Measurements from ENCODE around the gene USP30.
"Not testable (repeated sequence)": the region's sequence is repeated elsewhere in the genome, so short reads cannot be mapped to it uniquely, and the experiment has no call there.

The USP30 gene, protein sequence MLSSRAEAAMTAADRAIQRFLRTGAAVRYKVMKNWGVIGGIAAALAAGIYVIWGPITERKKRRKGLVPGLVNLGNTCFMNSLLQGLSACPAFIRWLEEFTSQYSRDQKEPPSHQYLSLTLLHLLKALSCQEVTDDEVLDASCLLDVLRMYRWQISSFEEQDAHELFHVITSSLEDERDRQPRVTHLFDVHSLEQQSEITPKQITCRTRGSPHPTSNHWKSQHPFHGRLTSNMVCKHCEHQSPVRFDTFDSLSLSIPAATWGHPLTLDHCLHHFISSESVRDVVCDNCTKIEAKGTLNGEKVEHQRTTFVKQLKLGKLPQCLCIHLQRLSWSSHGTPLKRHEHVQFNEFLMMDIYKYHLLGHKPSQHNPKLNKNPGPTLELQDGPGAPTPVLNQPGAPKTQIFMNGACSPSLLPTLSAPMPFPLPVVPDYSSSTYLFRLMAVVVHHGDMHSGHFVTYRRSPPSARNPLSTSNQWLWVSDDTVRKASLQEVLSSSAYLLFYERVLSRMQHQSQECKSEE

DNA sequence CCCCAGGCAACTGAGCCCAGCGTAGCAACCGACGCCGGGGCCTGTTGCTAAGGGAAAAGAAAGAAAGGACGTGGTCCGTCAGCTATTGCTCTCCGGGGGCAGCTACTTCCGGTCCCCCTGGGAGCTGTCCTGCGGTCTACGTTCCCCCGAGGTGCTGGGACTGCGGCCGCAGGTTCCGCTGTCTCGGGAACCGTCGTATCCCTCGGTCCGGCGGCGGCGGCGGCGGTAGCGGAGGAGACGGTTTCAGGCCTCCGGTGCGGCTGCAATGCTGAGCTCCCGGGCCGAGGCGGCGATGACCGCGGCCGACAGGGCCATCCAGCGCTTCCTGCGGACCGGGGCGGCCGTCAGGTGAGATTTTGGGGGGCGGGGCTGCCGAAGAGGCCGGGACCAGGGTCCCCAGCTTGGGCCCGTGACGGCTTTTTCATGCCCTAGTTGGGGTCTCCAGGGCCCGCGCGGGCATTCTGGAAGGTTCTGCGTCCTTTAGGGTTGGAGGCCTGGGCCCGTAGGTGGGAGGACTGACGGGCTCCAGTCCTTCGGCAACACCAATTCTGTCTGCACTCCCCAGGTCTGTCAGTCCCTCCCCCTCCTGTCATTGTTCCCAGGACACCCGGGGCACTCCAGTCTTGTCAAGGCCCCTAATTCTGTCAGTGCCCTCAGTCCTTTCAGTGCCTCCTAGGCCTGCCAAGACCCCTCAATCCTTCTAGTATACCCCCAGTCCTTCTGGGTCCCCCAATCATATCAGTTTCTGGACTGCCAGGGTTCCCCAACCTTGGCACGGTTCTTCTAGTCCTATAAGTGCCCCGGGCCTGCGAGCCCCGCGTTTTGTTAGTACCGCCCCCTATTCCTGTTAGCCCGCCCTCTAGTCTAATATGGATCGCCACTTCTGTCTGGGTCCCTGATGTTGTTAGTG, at the start of gene USP30:
TSS of gene USP30 (plus strand) at position 163 of the 910 bp plus-strand sequence. CDS start at position 266, 103 bp downstream.
- DNase-seq, result peak; percentile 89

DNA sequence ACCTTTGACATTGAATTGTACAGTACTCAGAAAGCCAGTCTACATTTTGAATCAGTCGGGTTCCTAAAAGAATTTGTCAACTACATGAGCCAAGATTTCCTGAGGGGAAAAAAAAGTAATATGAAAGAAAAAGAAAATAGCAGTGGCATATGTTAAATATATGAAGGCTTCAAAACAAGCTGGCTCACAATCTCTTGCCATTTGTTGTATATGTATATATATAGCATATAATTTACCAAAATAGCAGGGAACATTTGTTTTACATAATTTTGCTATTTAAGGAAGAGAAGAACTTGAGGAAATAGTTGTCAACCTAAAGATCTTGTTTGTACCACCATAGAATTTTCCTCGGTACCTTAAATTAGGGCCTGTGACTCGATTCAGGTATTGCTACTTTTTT, 48.4 kb upstream of the USP30 start:
- no peak for DNase-seq

DNA sequence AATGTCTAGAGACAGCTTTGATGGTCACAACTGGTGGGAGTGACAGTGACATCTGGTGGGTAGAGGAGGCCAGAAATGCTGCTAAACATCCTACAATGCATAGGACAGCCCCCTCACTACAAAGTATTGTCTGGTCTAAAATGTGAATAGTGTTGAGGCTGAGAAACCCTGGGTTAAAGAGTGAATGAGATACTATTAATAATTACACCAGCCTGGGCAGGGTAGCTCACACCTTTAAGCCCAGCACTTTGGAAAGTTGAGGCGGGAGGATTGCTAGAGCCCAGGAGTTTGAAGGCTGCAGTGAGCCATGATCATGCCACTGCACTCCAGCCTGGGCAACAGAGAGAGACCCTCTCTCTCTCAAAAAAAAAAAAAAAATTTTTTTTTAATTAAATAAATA, 42.6 kb upstream of the USP30 start:
- DNase-seq, result no peak

DNA sequence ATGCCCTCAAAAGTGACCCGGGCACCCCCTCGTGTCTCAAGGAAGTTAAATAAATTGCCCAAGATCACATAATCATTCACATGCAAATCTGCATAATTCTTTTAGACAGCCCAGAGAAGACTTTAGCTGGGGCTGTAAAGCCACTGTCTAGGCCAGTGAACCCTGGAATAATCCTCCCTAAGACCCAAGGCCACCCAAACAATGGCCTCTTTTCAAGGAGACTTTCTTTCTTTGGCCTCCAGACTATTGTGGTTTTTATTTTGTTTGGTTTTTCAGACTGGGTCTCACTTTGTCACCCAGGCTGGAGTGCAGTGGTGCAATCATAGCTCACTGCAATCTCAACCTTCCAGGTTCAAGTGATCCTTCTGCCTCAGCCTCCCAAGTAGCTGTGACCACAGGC, 42.1 kb upstream of the USP30 start:
- DNase-seq, result no peak

DNA sequence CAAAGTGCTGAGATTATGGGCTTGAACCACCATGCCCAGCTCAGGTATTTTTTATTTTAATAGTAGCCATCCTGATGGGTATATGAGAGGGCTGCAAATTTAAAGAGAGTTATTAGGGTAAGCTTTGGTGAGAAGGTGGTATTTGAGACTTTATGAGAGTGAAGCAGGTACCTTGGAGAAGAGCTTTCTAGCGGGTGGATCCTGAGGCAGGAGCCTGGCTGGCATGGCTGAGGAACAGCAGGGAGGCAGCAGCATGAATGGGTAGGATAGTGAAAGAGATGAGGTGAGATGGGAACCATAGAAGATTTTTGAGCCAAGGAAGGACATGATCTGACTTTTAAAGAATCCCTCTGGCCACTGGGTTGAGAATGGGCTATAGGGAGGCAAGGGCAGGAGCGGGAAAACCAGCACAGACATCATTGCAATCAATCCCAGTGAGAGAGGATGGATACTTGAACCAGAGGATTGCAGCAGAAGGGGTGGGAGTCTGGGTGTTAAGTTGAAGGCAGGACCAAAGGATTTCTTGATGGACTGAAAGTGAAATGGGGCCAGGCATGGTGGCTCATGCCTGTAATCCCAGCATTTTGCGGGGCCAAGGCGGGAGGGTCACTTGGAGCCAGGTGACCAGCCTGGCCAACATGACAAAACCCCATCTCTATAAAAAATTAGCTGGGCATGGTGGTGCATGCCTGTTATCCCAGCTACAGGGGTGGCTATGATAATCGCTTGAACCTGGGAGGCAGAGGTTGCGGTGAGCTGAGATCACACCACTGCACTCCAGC, 37.2 kb upstream of the USP30 start:
- DNase-seq, result no peak

DNA sequence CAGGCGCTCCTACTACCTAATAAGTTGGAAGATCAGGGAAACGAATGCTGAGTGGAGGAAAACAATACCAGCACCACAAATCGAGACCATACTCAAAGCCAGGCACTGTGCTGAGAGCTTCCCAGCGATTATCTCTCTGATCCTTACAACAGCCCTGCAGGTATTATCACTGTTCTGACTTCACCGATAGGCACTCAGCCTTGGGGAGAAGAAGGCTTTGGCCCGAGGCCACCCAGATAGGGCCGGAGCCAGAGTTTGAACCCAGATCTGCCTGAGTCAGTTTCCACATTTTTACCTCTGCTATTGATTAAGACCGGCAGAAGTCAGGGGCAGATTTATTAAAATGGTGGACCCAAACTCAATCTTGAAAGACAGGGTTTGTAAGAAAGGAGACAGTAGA, 36.4 kb upstream of the USP30 start:
- no peak for DNase-seq

DNA sequence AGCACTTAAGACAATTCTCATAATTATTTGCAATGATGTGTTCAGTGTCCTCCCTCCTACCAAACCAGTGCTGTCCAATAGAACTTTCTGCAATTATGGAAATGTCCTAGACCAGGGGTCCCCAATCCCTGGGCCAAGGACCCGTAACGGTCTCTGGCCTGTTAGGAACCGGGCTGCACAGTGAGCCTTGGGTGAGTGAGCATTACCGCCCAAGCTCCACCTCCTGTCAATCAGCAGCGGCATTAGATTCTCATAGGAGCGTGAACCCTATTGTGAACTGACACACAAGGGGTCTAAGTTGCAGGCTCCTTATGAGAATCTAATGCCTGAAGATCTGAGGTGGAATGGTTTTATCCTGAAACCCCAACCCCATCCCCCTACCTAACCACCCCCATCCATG, 35.4 kb upstream of the USP30 start:
- DNase-seq, result no peak

DNA sequence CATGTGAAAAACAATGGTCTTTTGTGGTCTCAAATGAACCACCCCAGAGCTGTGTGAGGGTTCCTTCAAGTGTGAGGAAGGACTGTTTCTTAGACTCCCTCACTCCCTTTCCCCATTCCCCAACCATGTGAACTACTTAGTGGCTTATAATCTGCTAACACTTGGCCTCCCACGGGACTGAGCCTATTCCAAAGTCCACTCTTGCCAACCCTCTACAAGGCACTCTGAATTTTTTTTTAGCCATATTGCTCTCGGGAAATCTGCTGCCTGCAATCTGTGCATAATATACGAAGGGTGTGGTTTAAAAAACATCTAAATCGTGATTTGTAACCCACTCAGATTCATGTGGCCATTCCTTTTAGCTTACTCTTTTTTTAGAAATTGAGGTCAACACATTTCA, 34.1 kb upstream of the USP30 start:
- DNase-seq, result no peak

DNA sequence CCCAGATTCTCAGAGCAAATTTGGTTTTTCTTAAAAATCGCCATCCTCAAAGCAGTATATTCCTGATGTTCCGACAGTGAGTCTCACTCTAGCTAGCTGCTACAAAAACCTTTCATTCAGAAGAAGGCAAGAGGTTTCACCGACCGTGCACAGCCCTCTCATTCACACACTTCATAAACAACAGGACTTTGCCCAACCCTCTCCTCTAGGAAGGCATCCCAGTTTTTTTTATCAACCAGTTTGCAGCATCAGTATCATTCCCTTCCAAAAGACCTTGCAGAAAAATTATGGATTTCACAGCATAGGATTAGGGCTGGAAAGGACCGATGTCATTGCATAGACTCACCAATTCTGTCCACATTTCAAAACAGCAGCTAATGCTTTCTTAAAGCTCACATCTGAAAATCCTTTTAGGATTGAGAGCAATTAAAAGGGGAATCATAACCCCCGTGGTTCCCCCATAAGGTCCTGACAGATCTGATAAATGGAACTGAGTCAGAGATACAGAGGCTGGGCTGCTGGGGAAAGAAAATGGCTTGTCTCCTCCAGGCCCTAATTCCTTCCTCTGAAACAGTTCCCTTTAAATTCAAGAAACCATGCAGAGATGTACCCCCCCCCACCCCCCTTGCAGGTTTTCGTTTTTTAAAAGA, 32.1 kb upstream of the USP30 start:
- DNase-seq, result no peak

DNA sequence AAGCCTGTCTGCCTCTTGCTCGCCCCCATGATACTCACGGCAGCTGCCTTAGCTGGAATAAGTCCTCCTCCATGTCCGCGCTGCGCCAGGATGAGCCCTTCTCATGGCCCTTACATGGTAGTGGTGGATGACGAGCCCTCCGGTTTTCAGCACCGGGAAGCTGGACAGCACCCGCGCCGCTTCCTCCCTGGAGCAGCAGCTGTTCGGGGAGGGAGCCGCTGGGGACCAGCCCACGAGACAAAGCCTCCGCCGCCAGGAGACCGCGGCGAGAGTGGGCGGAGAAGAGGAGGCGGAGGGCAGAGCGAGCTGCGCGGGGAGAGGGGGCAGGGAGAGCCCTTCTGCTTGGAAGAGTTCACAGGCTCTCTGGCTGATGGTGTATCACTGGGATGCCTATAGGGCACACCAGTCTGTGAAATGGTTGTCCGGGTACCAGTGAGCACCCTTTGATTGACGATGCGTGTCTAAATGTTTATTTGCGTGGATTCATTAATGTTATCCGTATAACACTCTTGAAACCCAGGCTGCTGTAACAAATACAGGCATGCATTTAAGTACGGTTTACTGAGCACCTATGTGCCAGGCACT, 31.5 kb upstream of the USP30 start, which contains the start of gene SVOP:
TSS of gene SVOP (minus strand) at position 273 of the 585 bp plus-strand sequence. CDS start at position 73, 200 bp downstream.
- peak; percentile 87 for DNase-seq

DNA sequence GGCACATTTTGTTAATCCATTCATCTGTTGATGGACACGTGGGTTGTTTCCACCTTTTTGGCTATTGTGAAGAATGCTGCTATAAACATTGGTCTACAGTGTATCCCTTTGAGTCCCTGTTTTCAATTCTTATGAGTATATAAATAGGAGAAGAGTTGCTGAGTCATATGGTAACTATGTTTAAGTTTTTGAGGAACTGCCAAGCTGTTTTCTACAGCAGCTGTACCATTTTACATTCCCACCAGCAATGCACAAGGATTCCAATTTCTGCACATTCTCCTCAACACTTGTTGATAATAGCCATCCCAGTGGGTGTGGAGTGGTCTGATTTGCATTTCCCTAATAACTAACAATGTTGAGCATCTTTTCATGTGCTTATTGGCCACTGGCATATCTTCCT, 24.6 kb upstream of the USP30 start:
- DNase-seq, result peak; percentile 40

DNA sequence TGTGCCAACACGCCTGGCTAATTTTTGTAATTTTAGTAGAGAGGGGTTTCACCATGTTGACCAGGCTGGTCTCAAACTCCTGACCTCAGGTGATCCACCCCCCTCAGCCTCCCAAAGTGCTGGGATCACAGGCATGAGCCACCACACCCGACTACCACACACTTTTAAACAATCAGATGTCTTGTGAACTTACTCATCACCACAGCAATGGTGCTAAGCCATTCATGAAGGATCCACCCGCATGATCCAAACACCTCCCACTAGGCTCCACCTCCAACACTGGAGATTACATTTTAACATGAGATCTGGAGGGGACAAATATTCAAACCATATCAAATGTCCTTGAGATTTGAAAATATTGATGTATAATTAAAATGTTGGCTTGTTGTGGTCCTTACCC, 23.8 kb upstream of the USP30 start:
- not testable (repeated sequence) for DNase-seq

DNA sequence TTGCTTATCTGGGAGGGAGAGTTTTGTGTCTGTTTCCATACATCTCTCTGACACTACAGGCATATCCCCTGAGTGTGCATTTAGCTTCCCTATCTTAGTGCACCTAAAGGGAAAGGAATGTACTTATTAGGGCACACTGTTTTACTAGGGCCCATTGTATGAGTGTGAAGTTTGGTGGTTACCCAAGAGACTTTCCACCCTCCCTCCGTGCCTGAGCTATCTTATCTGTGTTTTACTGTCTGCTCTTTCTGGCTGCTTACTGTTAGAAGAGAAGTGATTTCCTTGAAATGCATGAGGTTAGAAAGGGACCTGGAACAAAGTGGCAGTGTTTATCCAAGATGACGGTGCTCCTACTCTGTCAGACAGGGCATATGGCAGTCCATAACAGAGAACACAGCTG, 23.0 kb upstream of the USP30 start:
- DNase-seq, result peak; percentile 66

DNA sequence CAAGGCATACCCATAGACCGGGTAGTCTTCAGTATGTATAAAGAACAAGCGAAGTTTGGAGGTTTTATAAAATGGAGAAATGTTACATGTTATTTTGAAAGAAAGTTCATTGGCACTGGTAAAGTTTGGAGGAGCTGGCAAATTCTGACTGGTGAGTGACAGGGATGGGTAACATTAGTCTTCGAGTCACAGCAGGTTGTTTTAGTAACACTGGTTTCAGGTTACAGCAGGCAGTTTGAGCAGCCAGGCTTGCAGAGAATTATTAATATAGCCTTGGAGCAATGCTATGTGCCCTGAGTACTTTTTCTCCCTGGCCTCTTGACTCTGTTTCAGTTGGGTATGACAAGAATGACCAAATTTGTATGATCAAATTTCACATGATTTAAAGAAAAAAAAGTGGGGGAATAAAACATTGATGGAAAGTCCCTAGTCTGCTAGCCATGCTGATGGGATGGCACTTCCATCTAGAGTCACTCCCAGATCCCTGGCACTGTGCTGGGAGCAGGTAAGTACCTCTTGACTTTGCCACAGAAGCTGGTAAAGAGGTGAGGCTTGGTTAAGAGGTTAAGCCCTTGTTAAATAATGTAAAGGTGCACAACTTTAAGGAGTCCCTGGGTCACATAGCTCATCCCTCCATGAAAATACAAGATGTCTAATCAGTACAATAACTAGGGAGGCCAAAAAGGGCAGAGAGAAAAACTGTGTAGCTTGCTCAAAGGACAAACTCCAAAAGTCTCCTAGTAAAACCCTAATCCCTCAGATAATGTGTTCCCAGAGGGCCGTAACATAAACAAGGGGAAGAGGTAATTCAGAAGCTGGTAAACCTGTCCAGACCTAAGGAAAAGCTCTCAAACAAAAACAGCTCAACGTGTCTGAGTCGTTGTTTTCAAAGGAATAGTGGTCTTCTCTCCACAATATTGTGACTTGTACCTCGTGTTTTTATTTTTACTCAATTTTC, 18.9 kb upstream of the USP30 start:
- no peak for DNase-seq

DNA sequence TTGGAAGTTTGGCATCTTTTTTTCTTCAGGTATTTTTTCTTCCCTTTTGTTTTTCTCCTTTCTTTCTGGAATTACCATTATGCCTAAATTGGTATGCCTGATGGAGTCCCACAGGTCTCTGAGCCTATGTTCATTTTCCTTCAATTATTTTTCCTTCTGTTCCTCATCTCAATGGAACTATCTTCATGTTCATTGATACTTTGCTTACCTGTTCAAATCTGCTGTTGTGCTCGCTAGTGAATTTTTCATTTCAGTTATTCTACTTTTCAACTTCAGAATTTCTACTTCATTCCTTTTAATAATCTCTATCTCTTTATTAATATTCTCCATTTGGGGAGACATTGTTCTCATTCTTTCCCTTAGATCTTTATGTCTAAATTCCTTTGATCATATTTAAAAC, 15.4 kb upstream of the USP30 start:
- DNase-seq, result no peak

DNA sequence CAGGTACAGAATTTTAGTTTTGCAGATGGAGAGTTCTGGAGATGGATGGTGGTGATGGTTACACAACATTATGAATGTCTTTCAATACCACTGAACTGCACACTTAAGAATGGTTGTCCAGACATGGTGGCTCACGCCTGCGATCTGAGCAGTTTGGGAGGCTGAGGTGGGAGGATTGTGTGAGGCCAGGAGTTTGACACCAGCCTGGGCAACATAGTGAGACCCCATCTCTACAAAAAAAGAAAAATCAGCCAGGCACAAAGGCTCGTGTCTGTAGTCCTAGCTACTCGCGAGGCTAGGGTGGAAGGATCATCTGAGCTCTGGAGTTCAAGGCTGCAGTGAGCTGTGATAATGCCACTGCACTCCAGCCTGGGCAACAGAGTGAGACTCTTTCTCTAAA, 8.1 kb upstream of the USP30 start:
- DNase-seq, result no peak

DNA sequence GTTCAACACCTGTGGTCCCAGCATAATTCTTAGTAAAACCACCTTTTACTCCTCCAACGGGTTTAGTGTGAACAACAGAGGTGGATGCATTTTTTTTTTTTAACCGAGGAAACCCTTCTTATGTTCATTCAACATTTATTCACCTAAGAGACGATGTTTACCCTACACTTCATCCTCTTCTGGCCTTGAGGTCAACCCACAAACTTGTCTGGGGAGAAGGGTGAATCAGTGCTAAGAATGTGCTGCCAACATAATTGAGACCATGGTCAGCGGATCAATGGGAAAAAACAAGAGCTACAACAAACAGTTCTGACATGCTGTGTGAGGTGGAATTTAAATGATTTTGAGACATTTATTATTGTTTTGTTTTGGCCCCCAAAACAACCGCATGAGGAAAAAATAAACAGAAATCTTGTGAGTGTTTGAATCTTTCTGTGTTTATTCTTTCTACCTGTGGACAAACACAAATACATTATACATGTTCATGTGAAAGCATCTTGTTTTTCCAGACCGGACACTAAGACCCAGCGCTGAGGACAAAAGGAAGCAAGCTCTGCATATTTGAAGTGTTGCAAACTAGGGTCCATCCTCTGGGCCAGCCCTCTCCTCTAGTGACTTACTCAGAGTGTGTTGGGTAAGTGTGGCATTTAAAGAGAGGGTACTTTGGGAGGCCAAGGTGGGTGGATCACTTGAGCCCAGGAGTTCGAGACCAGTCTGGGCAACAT, 5.1 kb upstream of the USP30 start:
- no peak for DNase-seq

DNA sequence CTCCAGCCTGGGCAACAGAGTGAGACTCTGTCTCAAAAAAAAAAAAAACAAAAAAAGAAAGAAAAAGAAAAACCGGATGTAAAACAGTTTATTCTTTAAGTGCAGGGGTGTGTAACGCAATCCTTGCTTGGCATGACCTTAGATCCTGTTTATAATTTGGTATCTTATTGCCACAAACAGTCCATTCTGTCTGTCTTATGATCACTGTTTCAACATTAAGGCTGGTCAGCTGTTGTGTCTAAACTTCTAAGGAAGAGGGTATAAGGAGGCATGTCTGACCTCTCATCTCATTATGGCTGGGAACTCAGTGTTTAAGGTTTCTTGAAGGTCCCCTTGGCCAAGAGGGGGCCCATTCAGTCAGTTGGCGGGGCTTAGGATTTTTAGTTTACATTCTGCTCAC, 3.7 kb upstream of the USP30 start:
- not testable (repeated sequence) for DNase-seq

DNA sequence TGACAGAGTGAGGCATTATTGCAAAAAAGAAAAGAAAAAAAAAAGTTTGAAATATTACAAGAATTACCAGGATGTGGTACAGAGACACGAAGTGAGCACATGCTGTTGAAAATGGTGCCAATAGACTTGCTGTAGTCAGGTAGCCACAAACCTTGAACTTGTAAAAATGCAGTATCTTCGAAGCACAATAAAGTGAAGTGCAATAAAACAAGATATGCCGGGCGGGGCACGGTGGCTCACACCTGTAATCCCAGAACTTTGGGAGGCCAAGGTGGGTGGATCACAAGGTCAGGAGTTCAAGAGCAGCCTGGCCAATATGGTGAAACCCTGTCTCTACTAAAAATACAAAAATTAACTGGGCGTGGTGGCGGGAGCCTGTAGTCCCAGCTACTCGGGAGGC, 2.6 kb upstream of the USP30 start:
- DNase-seq, result not testable (repeated sequence)

DNA sequence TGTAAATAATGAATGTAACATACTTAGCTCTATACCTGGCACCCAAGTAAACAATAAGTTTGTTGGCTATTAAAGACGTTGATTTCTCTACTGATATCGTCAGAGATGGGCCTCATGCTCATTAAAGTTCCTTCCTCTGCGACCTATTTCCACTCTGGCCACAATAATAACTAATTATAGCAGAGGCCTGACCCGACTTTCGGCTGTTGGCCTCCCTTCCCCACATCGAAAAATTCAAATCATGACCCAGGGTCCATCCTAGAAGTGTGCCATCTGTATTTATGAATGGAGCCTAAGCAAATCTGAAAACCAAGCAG, 321 bp upstream of the USP30 start:
- DNase-seq, result no peak

Data from OCI-M1 (cell line).